VCaP (cell line): Measurements from ENCODE around the gene UMAD1.

Experiments used
- H3K27ac ChIP-seq: fragments of 450-650 bp; 2 replicates; pipeline ENCODE4 v1.5.1; 2017
- TF ChIP-seq, protein P1 (sequence below): fragments of 450-650 bp; conservative IDR thresholded peaks from 2 replicates; pipeline ENCODE4 v1.5.1; 2017; ENCODE audit warnings: mild to moderate bottlenecking, moderate library complexity

UMAD1 gene

DNA sequence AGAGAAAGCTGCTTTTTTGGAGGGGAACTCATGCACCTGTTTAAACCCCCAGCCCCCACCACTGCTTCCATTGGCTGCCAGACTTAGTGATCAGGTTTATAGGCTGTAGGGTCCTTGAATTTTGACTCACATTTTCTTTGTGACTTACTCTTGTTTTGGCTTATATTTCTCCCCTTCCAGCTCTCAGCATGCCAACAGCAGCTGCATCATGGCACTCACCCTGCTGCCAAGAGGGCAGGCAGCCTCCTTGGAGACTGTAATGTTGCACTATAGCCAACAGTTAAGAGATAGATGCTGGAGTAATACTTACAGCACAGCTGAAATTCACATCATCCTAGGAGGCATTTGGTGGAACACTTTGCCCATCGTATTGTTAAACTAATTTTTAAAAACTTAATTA, 230.0 kb downstream of the UMAD1 start:
- no peak overlapping the region for H3K27ac ChIP-seq
- TF ChIP-seq, protein P1, sequence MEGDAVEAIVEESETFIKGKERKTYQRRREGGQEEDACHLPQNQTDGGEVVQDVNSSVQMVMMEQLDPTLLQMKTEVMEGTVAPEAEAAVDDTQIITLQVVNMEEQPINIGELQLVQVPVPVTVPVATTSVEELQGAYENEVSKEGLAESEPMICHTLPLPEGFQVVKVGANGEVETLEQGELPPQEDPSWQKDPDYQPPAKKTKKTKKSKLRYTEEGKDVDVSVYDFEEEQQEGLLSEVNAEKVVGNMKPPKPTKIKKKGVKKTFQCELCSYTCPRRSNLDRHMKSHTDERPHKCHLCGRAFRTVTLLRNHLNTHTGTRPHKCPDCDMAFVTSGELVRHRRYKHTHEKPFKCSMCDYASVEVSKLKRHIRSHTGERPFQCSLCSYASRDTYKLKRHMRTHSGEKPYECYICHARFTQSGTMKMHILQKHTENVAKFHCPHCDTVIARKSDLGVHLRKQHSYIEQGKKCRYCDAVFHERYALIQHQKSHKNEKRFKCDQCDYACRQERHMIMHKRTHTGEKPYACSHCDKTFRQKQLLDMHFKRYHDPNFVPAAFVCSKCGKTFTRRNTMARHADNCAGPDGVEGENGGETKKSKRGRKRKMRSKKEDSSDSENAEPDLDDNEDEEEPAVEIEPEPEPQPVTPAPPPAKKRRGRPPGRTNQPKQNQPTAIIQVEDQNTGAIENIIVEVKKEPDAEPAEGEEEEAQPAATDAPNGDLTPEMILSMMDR: no peak

- H3K27ac ChIP-seq: no peak overlapping the region
- TF ChIP-seq, protein P1: no peak
Measured at GRCh38 chr7:7876419-7876818, 235.9 kb downstream of the UMAD1 start.

GRCh38 chr7:7881581-7881980, 241.0 kb downstream of the UMAD1 start:
- no peak overlapping the region for H3K27ac ChIP-seq
- TF ChIP-seq, protein P1: no peak

GRCh38 chr7:7882888-7883287, 242.3 kb downstream of the UMAD1 start:
- TF ChIP-seq, protein P1: no peak
- H3K27ac ChIP-seq: no peak overlapping the region

GRCh38 chr7:7883394-7883793, 242.8 kb downstream of the UMAD1 start:
- TF ChIP-seq, protein P1: no peak
- H3K27ac ChIP-seq: no peak overlapping the region

GRCh38 chr7:7884855-7885254, 244.3 kb downstream of the UMAD1 start:
- no peak overlapping the region for H3K27ac ChIP-seq
- TF ChIP-seq, protein P1: no peak

GRCh38 chr7:7889791-7890568, 249.4 kb downstream of the UMAD1 start:
- no peak overlapping the region for H3K27ac ChIP-seq
- TF ChIP-seq, protein P1: no peak
